ENCODE results near the gene HIVEP3.

Gene HIVEP3

GRCh38 chr1:41652384-41653265 is 266.1 kb downstream of the HIVEP3 start:
- TF ChIP-seq POLR2AphosphoS5 (IDR thresholded peaks at IDR 0.05; ENCODE audit: low read depth, low read length) = no peak
- TF ChIP-seq FOXP2 (optimal IDR thresholded peaks at IDR 0.05; ENCODE audit: borderline replicate concordance, extremely low read depth, extremely low read length, insufficient read depth) = no peak

GRCh38 chr1:41650028-41650880 is 268.5 kb downstream of the HIVEP3 start:
- TF ChIP-seq REST (IDR thresholded peaks at IDR 0.05; ENCODE audit: insufficient read depth in 1 of 2, low read depth in 2 of 2, low read length in 2 of 2) (no peak), SIN3A (IDR thresholded peaks at IDR 0.05; ENCODE audit: borderline replicate concordance, insufficient read depth, low read length) (no peak), POLR2AphosphoS5 (IDR thresholded peaks at IDR 0.05; ENCODE audit: low read depth, low read length) (no peak), FOXP2 (optimal IDR thresholded peaks at IDR 0.05; ENCODE audit: borderline replicate concordance, extremely low read depth, extremely low read length, insufficient read depth) (no peak), TAF1 (IDR thresholded peaks at IDR 0.05; ENCODE audit: borderline replicate concordance, insufficient read depth, low read length) (no peak)

GRCh38 chr1:41649396-41650027 is 269.2 kb downstream of the HIVEP3 start:
- TF ChIP-seq FOXP2 (optimal IDR thresholded peaks at IDR 0.05; ENCODE audit: borderline replicate concordance, extremely low read depth, extremely low read length, insufficient read depth) (no peak), TAF1 (IDR thresholded peaks at IDR 0.05; ENCODE audit: borderline replicate concordance, insufficient read depth, low read length) (no peak), REST (IDR thresholded peaks at IDR 0.05; ENCODE audit: insufficient read depth in 1 of 2, low read depth in 2 of 2, low read length in 2 of 2) (no peak), SIN3A (IDR thresholded peaks at IDR 0.05; ENCODE audit: borderline replicate concordance, insufficient read depth, low read length) (no peak), POLR2AphosphoS5 (IDR thresholded peaks at IDR 0.05; ENCODE audit: low read depth, low read length) (no peak)

- TF ChIP-seq SIN3A (IDR thresholded peaks at IDR 0.05; ENCODE audit: borderline replicate concordance, insufficient read depth, low read length) = no peak
- no peak for TF ChIP-seq TAF1 (IDR thresholded peaks at IDR 0.05; ENCODE audit: borderline replicate concordance, insufficient read depth, low read length)
- TF ChIP-seq FOXP2 (optimal IDR thresholded peaks at IDR 0.05; ENCODE audit: borderline replicate concordance, extremely low read depth, extremely low read length, insufficient read depth) = no peak
- no peak for TF ChIP-seq POLR2AphosphoS5 (IDR thresholded peaks at IDR 0.05; ENCODE audit: low read depth, low read length)
- no peak for TF ChIP-seq REST (IDR thresholded peaks at IDR 0.05; ENCODE audit: insufficient read depth in 1 of 2, low read depth in 2 of 2, low read length in 2 of 2)
Observed at GRCh38 chr1:41648844-41649243, 269.9 kb downstream of the HIVEP3 start.

- TF ChIP-seq TAF1 (IDR thresholded peaks at IDR 0.05; ENCODE audit: borderline replicate concordance, insufficient read depth, low read length) (no peak), SIN3A (IDR thresholded peaks at IDR 0.05; ENCODE audit: borderline replicate concordance, insufficient read depth, low read length) (no peak), REST (IDR thresholded peaks at IDR 0.05; ENCODE audit: insufficient read depth in 1 of 2, low read depth in 2 of 2, low read length in 2 of 2) (no peak), POLR2AphosphoS5 (IDR thresholded peaks at IDR 0.05; ENCODE audit: low read depth, low read length) (no peak), FOXP2 (optimal IDR thresholded peaks at IDR 0.05; ENCODE audit: borderline replicate concordance, extremely low read depth, extremely low read length, insufficient read depth) (no peak)
Observed at GRCh38 chr1:41648230-41648629, 270.5 kb downstream of the HIVEP3 start.
